Spleen (tissue), 7 donors: Measurements from ENCODE around the gene DCBLD1.

ENCODE experiments used
- CTCF ChIP-seq, 11 experiments: fragments of 200-600 bp in 7 of 11; fragments of 450-650 bp in 4 of 11; sonication (generic) in 4 of 11; IDR thresholded peaks in 8 of 11; conservative IDR thresholded peaks in 3 of 11; 1 replicate in 7 of 11; 2 replicates in 4 of 11; pipeline versions ENCODE4 v1.4.0 to v1.8.0; 2016 to 2021; ENCODE audit warnings: antibody characterized with exemption in 11 of 11, inconsistent platforms in 4 of 11, mild to moderate bottlenecking in 1 of 11
- POLR2A ChIP-seq, 3 donors: fragments of 450-650 bp; IDR thresholded peaks; one replicate each; pipeline ENCODE4 v1.5.1; 2017; ENCODE audit warnings: antibody characterized with exemption in 3 of 3, mild to moderate bottlenecking in 1 of 3
- POLR2AphosphoS5 ChIP-seq, 3 donors: sonication (generic); formaldehyde crosslinking; IDR thresholded peaks; one replicate each; pipeline ENCODE4 v1.5.1; 2017; ENCODE audit warnings: antibody characterized with exemption in 3 of 3
- donor health status: DM: no; HTN: no; CAD: no; lungs with moderate emphysema.
- donor health status: DM: no; HTN: no; CAD: no.
- donor health status: DM: no; HTN: no; CAD: no.

GRCh38 chr6:117513778-117514365, 31.4 kb downstream of the DCBLD1 start:
- TF ChIP-seq CTCF (IDR thresholded peaks at IDR 0.05 in 8 of 11, conservative IDR thresholded peaks at IDR 0.05 in 3 of 11) (no peak), POLR2A (IDR thresholded peaks at IDR 0.05) (no peak), POLR2AphosphoS5 (IDR thresholded peaks at IDR 0.05) (no peak)
